Ovary (tissue), 9 donors: ENCODE measurements around the gene PSTPIP1. TPM values are rescaled to one million over a fixed set of nuclear protein-coding genes. Genes with fewer than 3 reads are reported as not detected.
A peak's percentile ranks its signal among the peaks of the same experiment; 100 is the strongest.

ENCODE experiments used
- DNase-seq, 5 donors: peaks; one replicate each; pipeline ENCODE4 v3.0.0-alpha.2; 2019 to 2020
- H3K27ac ChIP-seq, 2 donors: fragments of 200-600 bp; one replicate each; pipeline versions ENCODE4 v1.5.1 to v1.8.0; 2019 to 2022
- H3K27me3 ChIP-seq: fragments of 200-600 bp; one replicate; pipeline ENCODE4 v1.8.0; 2022
- H3K36me3 ChIP-seq: fragments of 200-600 bp; sonication (generic); one replicate; pipeline ENCODE4 v1.5.1; 2019
- H3K4me1 ChIP-seq: one replicate; pipeline ENCODE4 v1.8.1; 2013; ENCODE audit warnings: mild to moderate bottlenecking, moderate library complexity; ENCODE audit not compliant: insufficient read depth
- H3K4me3 ChIP-seq: fragments of 200-600 bp; sonication (generic); one replicate; pipeline ENCODE4 v1.5.1; 2017
- H3K9me3 ChIP-seq, 2 donors: fragments of 200-600 bp in 1 of 2; sonication (generic) in 1 of 2; one replicate each; pipeline versions ENCODE4 v1.5.1 to v1.8.1; 2013 to 2019; ENCODE audit warnings: mild to moderate bottlenecking in 1 of 2, moderate library complexity in 1 of 2
- EP300 ChIP-seq: sonication (generic); formaldehyde crosslinking; IDR thresholded peaks from one replicate; pipeline ENCODE4 v1.6.1; 2017; ENCODE audit warnings: antibody characterized with exemption
- POLR2A ChIP-seq: fragments of 450-650 bp; IDR thresholded peaks from one replicate; pipeline ENCODE4 v1.6.1; 2017; ENCODE audit warnings: antibody characterized with exemption, mild to moderate bottlenecking, moderate library complexity
- WGBS, 3 donors: extraction: QIAGEN DNeasy Blood & Tissue Kit in 1 of 3; methylation state at CpG; one replicate each; pipeline versions ENCODE4 v1.1.5 to v1.1.7; 2013 to 2017; 5-methylcytosine and 5-hydroxymethylcytosine counted together
- intact Hi-C, 4 donors: fragments of 100-400 bp; cut with DNase I; formaldehyde crosslinking; loops; one replicate each; pipeline versions ENCODE4 v1.11.0 to v1.15.1; 2022 to 2023
- polyA plus RNA-seq, 2 donors: library from polyadenylated mRNA; stranded (reverse); fragments of 200-250 nt in 1 of 2; fragments of 350-450 nt in 1 of 2; fragmentation: Illumina TruSeq in 1 of 2; extraction: RNeasy Lipid Tissue Mini Kit (QIAGEN cat#74804) in 1 of 2; gene quantifications; one replicate each; pipeline ENCODE4 v1.2.3, GENCODE V29; 2013 to 2014
- total RNA-seq, 7 donors: library from RNA; depleted of rRNA in 2 of 7; stranded (reverse); fragments of >200 nt in 2 of 7; fragmentation: NEBNext Ultra II Directional in 3 of 7; extraction: Animal tissue kit (Norgen Biotek cat#: 25700) in 3 of 7; gene quantifications; one replicate each; pipeline versions ENCODE4 v1.1.0 to v1.2.4, GENCODE V29; 2016 to 2023
- TF ChIP-seq, protein P1 (sequence below), 3 donors: fragments of 450-650 bp in 2 of 3; fragments of 200-600 bp in 1 of 3; IDR thresholded peaks; one replicate each; pipeline versions ENCODE4 v1.5.1 to v1.8.0; 2016 to 2022; ENCODE audit warnings: antibody characterized with exemption in 3 of 3, mild to moderate bottlenecking in 1 of 3
- donor health status: DM: no; HTN: no; CAD: no; lungs with moderate emphysema.
- donor health status: DM: no; HTN: no; CAD: no.
- donor health status: Bipolar disorder and iron deficiency.
- donor health status: DM: yes; HTN: yes; CAD: no.
- donor health status: DM: no; HTN: no; CAD: no.
- donor health status: DM: yes; HTN: yes; CAD: no.

The PSTPIP1 gene
- total and polyA plus RNA-seq, 9 donors, result 1.4 to 10.9 (median 2.5) TPM

DNA sequence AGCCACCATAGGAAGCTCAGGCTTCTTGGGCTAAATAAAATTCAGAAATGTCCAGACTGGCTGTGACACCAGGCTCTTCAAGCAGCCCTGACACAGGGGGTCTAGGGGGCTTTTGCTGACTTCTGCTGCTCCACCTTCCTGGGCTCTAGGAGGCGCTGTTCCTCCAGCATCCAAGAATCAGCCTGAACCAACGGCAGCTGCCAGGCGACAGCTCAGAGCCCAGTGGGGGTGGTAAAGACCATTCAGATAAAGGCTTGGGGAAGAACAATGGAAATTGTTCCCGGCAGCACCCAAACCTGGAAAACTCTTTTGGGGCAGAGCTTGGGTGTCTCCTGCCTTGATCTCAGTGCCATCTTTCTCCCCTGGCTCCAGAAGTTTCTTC, 21.6 kb upstream of the PSTPIP1 start:
- no peak for TF ChIP-seq EP300
- no peak for TF ChIP-seq POLR2A
- TF ChIP-seq, protein P1, sequence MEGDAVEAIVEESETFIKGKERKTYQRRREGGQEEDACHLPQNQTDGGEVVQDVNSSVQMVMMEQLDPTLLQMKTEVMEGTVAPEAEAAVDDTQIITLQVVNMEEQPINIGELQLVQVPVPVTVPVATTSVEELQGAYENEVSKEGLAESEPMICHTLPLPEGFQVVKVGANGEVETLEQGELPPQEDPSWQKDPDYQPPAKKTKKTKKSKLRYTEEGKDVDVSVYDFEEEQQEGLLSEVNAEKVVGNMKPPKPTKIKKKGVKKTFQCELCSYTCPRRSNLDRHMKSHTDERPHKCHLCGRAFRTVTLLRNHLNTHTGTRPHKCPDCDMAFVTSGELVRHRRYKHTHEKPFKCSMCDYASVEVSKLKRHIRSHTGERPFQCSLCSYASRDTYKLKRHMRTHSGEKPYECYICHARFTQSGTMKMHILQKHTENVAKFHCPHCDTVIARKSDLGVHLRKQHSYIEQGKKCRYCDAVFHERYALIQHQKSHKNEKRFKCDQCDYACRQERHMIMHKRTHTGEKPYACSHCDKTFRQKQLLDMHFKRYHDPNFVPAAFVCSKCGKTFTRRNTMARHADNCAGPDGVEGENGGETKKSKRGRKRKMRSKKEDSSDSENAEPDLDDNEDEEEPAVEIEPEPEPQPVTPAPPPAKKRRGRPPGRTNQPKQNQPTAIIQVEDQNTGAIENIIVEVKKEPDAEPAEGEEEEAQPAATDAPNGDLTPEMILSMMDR (IDR thresholded peaks at IDR 0.05), result no peak
- no peaks in the 10 kb centered on the region for H3K9me3 ChIP-seq
- intact Hi-C loops, result no loop called here
- WGBS, 3 donors, result 42 to 55% (median 50%) methylated on average over 4 of the region's 4 CpGs
- no peaks in the 10 kb centered on the region for H3K27me3 ChIP-seq
- H3K4me1 ChIP-seq, result peaks cover 5% of the 10 kb centered on the region
- DNase-seq, result peak in 1 of 5 donors; percentile 39
- H3K36me3 ChIP-seq, result no peaks in the 10 kb centered on the region
- no peak overlapping the region for H3K4me3 ChIP-seq
- peak overlapping the region in 1 of 2 donors; percentile 49 for H3K27ac ChIP-seq

DNA sequence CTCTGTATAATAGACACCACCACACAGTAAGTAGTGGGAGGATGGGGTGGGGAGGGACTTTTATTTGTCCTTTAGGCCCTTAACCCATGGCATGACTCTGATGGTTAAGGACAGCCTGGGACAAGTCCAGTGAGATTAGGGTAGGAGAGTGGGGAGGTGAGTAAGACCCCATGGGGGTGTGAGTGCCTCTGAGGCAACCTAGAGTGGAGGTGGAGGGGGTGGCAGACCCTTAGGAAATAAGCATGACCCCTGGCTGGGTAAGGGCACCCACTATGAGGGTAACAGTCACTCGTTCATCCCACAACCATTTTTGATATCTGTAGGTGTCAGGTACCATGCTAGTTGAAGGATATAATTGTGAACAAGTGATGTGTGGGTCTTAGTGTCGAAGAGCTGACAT, 21.0 kb upstream of the PSTPIP1 start:
- Histone ChIP-seq H3K4me1 (peaks cover 4% of the 10 kb centered on the region), H3K27me3 (no peaks in the 10 kb centered on the region), H3K9me3 (no peaks in the 10 kb centered on the region), H3K27ac (no peak overlapping the region), H3K4me3 (no peak overlapping the region), H3K36me3 (no peaks in the 10 kb centered on the region)
- 93 to 96% (median 94%) methylated on average over 2 of the region's 2 CpGs for WGBS, 3 donors
- no peak for DNase-seq
- intact Hi-C loops, result no loop called here
- TF ChIP-seq, protein P1 (IDR thresholded peaks at IDR 0.05), result no peak
- no peak for TF ChIP-seq POLR2A
- no peak for TF ChIP-seq EP300

GRCh38 chr15:76974456-76975036, 20.4 kb upstream of the PSTPIP1 start:
- Histone ChIP-seq H3K36me3 (no peaks in the 10 kb centered on the region), H3K9me3 (no peaks in the 10 kb centered on the region), H3K4me1 (peaks cover 4% of the 10 kb centered on the region), H3K27me3 (no peaks in the 10 kb centered on the region), H3K4me3 (no peak overlapping the region), H3K27ac (no peak overlapping the region)
- no peak for DNase-seq
- TF ChIP-seq POLR2A (no peak), EP300 (no peak)
- TF ChIP-seq, protein P1 (IDR thresholded peaks at IDR 0.05), result no peak
- intact Hi-C loops, result no loop called here
- 57 to 64% (median 63%) methylated on average over 4 of the region's 4 CpGs for WGBS, 3 donors

DNA sequence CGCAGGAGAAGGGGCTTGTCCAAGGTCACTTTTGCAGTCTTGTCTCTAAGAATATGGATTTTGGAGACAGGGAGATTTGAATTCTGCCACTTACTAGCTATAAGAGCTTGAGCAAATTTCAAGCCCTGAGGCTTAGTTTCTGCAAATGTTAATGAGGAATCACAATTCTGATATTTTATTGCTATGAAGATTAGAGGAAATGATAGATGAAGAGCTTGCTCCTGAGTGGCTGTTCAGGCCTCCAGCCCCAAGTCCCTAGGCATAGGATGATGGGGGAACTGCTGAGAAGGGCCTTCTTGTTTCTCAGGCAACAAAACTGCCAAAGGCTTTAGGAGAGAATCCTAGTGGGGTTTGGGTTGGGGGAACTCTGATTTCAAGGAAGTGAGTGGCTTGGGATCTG, 18.8 kb upstream of the PSTPIP1 start:
- TF ChIP-seq EP300 (no peak), POLR2A (no peak)
- TF ChIP-seq, protein P1 (IDR thresholded peaks at IDR 0.05), result no peak
- no peak for DNase-seq
- H3K27ac ChIP-seq, result no peak overlapping the region
- H3K4me3 ChIP-seq, result no peak overlapping the region
- no peaks in the 10 kb centered on the region for H3K27me3 ChIP-seq
- whole genome bisulfite sequencing, 3 donors, result 83 to 100% (median 89%) methylated on average over 1 of the region's 1 CpG
- peaks cover 4% of the 10 kb centered on the region for H3K4me1 ChIP-seq
- intact Hi-C loops, result no loop called here
- no peaks in the 10 kb centered on the region for H3K36me3 ChIP-seq
- H3K9me3 ChIP-seq, result no peaks in the 10 kb centered on the region
